Loucy (cell line): ENCODE data around the gene BRWD1.

Experiments used
- H2AFZ ChIP-seq: fragments of 200-600 bp; sonication (generic); 2 replicates; pipeline ENCODE4 v1.6.0; 2016; ENCODE audit warnings: antibody characterized with exemption, mild to moderate bottlenecking, low read length, moderate library complexity
- H3F3A ChIP-seq: fragments of 200-600 bp; 2 replicates; pipeline ENCODE4 v1.6.0; 2016; ENCODE audit warnings: antibody characterized with exemption, low read depth, mild to moderate bottlenecking
- H3K27me3 ChIP-seq: fragments of 200-600 bp; sonication (generic); 2 replicates; pipeline ENCODE4 v1.6.1; 2014; ENCODE audit warnings: low read length, mild to moderate bottlenecking; ENCODE audit not compliant: insufficient read depth, poor library complexity, severe bottlenecking
- H3K36me3 ChIP-seq: fragments of 200-600 bp; sonication (generic); 2 replicates; pipeline ENCODE4 v1.6.1; 2016; ENCODE audit warnings: low read length; ENCODE audit not compliant: insufficient read depth
- H3K4me1 ChIP-seq: fragments of 200-600 bp; sonication (generic); 2 replicates; pipeline ENCODE4 v1.5.1; 2014; ENCODE audit warnings: low read length, mild to moderate bottlenecking; ENCODE audit not compliant: insufficient read depth, poor library complexity, severe bottlenecking
- H3K4me2 ChIP-seq: fragments of 200-600 bp; sonication (generic); 2 replicates; pipeline ENCODE4 v1.6.0; 2014; ENCODE audit warnings: antibody characterized with exemption, low read length, low read depth, mild to moderate bottlenecking; ENCODE audit not compliant: poor library complexity, severe bottlenecking
- H3K4me3 ChIP-seq: fragments of 200-600 bp; sonication (generic); 2 replicates; pipeline ENCODE4 v1.5.1; 2014; ENCODE audit warnings: low read length, mild to moderate bottlenecking, mixed read lengths; ENCODE audit not compliant: poor library complexity, severe bottlenecking
- H3K79me2 ChIP-seq: fragments of 200-600 bp; sonication (generic); 2 replicates; pipeline ENCODE4 v1.6.1; 2014; ENCODE audit warnings: low read length; ENCODE audit not compliant: insufficient read depth
- H3K9ac ChIP-seq: fragments of 200-600 bp; sonication (generic); 2 replicates; pipeline ENCODE4 v1.6.0; 2014; ENCODE audit warnings: mild to moderate bottlenecking, low read depth, low read length, moderate library complexity; ENCODE audit not compliant: poor library complexity, severe bottlenecking
- H3K9me2 ChIP-seq: fragments of 200-600 bp; sonication (generic); replicated peaks from 2 replicates; pipeline ENCODE4 v1.6.1; 2016; ENCODE audit warnings: low read depth, low read length, mixed read lengths
- H3K9me3 ChIP-seq: fragments of 200-600 bp; sonication (generic); 2 replicates; pipeline ENCODE4 v1.6.1; 2014; ENCODE audit warnings: mild to moderate bottlenecking, antibody characterized with exemption, low read length, low read depth; ENCODE audit not compliant: insufficient read depth
- H4K20me1 ChIP-seq: fragments of 200-600 bp; sonication (generic); 2 replicates; pipeline ENCODE4 v1.6.0; 2014; ENCODE audit warnings: antibody characterized with exemption, low read length, mild to moderate bottlenecking; ENCODE audit not compliant: insufficient read depth, poor library complexity, severe bottlenecking
- CTCF ChIP-seq: fragments of 200-600 bp; sonication (generic); conservative IDR thresholded peaks from 2 replicates; pipeline ENCODE4 v1.5.1; 2014; ENCODE audit warnings: mild to moderate bottlenecking, antibody characterized with exemption, low read length
- EZH2phosphoT487 ChIP-seq: fragments of 200-600 bp; IDR thresholded peaks from 2 replicates; pipeline ENCODE4 v1.6.1; 2018; ENCODE audit warnings: antibody characterized with exemption, mild to moderate bottlenecking, moderate library complexity, borderline replicate concordance

BRWD1 gene

GRCh38 chr21:39188521-39189139 lies 124.8 kb downstream of the BRWD1 start:
- Histone ChIP-seq H3K27me3 (no peaks in the 10 kb centered on the region), H3K9me3 (no peaks in the 10 kb centered on the region), H4K20me1 (no peaks in the 10 kb centered on the region), H3K9ac (no peak overlapping the region), H3K4me2 (no peak overlapping the region), H3F3A (no peaks in the 10 kb centered on the region), H3K4me3 (no peak overlapping the region), H3K79me2 (peaks cover 14% of the 10 kb centered on the region), H3K9me2 (no peaks in the 10 kb centered on the region), H3K36me3 (peaks cover 2% of the 10 kb centered on the region; the same call in 1 of the 2 replicates), H3K4me1 (peaks cover 14% of the 10 kb centered on the region), H2AFZ (no peak overlapping the region)
- TF ChIP-seq CTCF (no peak), EZH2phosphoT487 (no peak)

- H3K4me3 ChIP-seq = no peak overlapping the region
- no peak overlapping the region for H3K9ac ChIP-seq
- H2AFZ ChIP-seq = no peak overlapping the region
- H3K9me3 ChIP-seq = no peaks in the 10 kb centered on the region
- H3K4me2 ChIP-seq = no peak overlapping the region
- peaks cover 3% of the 10 kb centered on the region for H4K20me1 ChIP-seq
- H3K9me2 ChIP-seq = no peaks in the 10 kb centered on the region
- H3F3A ChIP-seq = no peaks in the 10 kb centered on the region
- no peaks in the 10 kb centered on the region for H3K36me3 ChIP-seq
- no peaks in the 10 kb centered on the region for H3K27me3 ChIP-seq
- H3K79me2 ChIP-seq = peaks cover 25% of the 10 kb centered on the region
- TF ChIP-seq CTCF (no peak), EZH2phosphoT487 (no peak)
- H3K4me1 ChIP-seq = peaks cover 17% of the 10 kb centered on the region
Observed at GRCh38 chr21:39187141-39187540, 126.3 kb downstream of the BRWD1 start.

DNA sequence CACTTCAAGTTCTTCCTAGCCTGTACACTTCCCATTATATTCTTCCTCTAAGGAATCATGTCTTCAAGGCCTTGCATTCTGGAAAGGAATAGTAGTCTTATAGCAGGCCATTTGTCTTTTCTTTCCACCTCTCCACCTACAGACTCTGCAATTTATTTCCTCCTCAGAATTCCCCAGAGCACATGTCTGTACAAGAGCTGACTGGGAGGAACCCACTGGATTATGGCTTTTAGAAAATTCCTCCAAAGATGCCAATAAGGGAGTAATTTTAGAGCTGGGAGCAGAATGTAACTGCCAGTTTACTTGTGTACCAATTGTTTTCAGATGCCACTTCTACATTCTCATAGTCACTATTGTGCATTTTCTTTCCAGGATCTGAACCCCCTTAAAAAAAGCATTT lies 126.8 kb downstream of the BRWD1 start:
- no peak overlapping the region for H3K4me2 ChIP-seq
- H2AFZ ChIP-seq = no peak overlapping the region
- no peak overlapping the region for H3K9ac ChIP-seq
- no peaks in the 10 kb centered on the region for H3K9me3 ChIP-seq
- TF ChIP-seq EZH2phosphoT487 (no peak), CTCF (no peak)
- H3K4me3 ChIP-seq = no peak overlapping the region
- no peaks in the 10 kb centered on the region for H3K27me3 ChIP-seq
- peaks cover 7% of the 10 kb centered on the region for H4K20me1 ChIP-seq
- H3K4me1 ChIP-seq = peaks cover 22% of the 10 kb centered on the region
- no peaks in the 10 kb centered on the region for H3F3A ChIP-seq
- no peaks in the 10 kb centered on the region for H3K9me2 ChIP-seq
- H3K79me2 ChIP-seq = peaks cover 29% of the 10 kb centered on the region
- no peaks in the 10 kb centered on the region for H3K36me3 ChIP-seq
